Measurements from ENCODE around the gene WDR76.

GRCh38 chr15:43793647-43794046 lies 33.2 kb upstream of the WDR76 start:
- TF ChIP-seq CTCF (IDR thresholded peaks at IDR 0.05 in 8 of 11, conservative IDR thresholded peaks at IDR 0.05 in 3 of 11) (no peak), POLR2A (IDR thresholded peaks at IDR 0.05) (no peak)

Data from spleen (tissue), 7 donors.